ENCODE measurements around the gene MT1M.
"Not testable (repeated sequence)": the region's sequence is repeated elsewhere in the genome, so short reads cannot be mapped to it uniquely, and the experiment has no call there.

The MT1M gene

GRCh38 chr16:56608876-56609462 lies 23.5 kb upstream of the MT1M start:
- no peak for DNase-seq (ENCODE audit: low read depth)

GRCh38 chr16:56609463-56609921 lies 23.0 kb upstream of the MT1M start:
- DNase-seq (ENCODE audit: low read depth), result no peak

GRCh38 chr16:56610017-56610608 lies 22.3 kb upstream of the MT1M start:
- DNase-seq (ENCODE audit: low read depth), result peak; percentile 96

GRCh38 chr16:56610609-56611111 lies 21.8 kb upstream of the MT1M start:
- DNase-seq (ENCODE audit: low read depth), result no peak

- no peak for DNase-seq (ENCODE audit: low read depth)
Observed at GRCh38 chr16:56611281-56611833, 21.1 kb upstream of the MT1M start.

GRCh38 chr16:56613706-56614105 lies 18.8 kb upstream of the MT1M start:
- no peak for DNase-seq (ENCODE audit: low read depth)

GRCh38 chr16:56614549-56614991 lies 17.9 kb upstream of the MT1M start:
- no peak for DNase-seq (ENCODE audit: low read depth)

- no peak for DNase-seq (ENCODE audit: low read depth)
Observed at GRCh38 chr16:56615353-56615752, 17.1 kb upstream of the MT1M start.

- DNase-seq (ENCODE audit: low read depth), result no peak
Observed at GRCh38 chr16:56616608-56617211, 15.7 kb upstream of the MT1M start.

- no peak for DNase-seq (ENCODE audit: low read depth)
Observed at GRCh38 chr16:56617212-56618085, 15.0 kb upstream of the MT1M start.

GRCh38 chr16:56618138-56618537 lies 14.3 kb upstream of the MT1M start:
- DNase-seq (ENCODE audit: low read depth), result no peak

- DNase-seq (ENCODE audit: low read depth), result no peak
Observed at GRCh38 chr16:56620339-56620897, 12.0 kb upstream of the MT1M start.

- not testable (repeated sequence) for DNase-seq (ENCODE audit: low read depth)
Observed at GRCh38 chr16:56621665-56622445, 10.6 kb upstream of the MT1M start.

GRCh38 chr16:56623184-56623583 lies 9.3 kb upstream of the MT1M start:
- DNase-seq (ENCODE audit: low read depth), result not testable (repeated sequence)

GRCh38 chr16:56623637-56624036 lies 8.8 kb upstream of the MT1M start:
- no peak for DNase-seq (ENCODE audit: low read depth)

- no peak for DNase-seq (ENCODE audit: low read depth)
Observed at GRCh38 chr16:56625140-56625942, 7.1 kb upstream of the MT1M start, which contains the start of gene MT1E. MT1E (plus strand) TSS chr16:56625781; CDS start chr16:56625852, 71 bp downstream.

GRCh38 chr16:56625943-56626654 lies 6.4 kb upstream of the MT1M start:
- no peak for DNase-seq (ENCODE audit: low read depth)

GRCh38 chr16:56626685-56627084 lies 5.8 kb upstream of the MT1M start:
- DNase-seq (ENCODE audit: low read depth), result no peak

Measured in non-pigmented ciliary epithelial cell (primary cell).